ENCODE measurements around the gene CRIP3. TPM values are rescaled to one million over a fixed set of nuclear protein-coding genes. Genes with fewer than 3 reads are reported as not detected.

Gene CRIP3
- total and polyA plus RNA-seq, 2 donors (not counting 3 experiments of a cell fraction or from before 2014, with no cell fraction given) = not detected

DNA sequence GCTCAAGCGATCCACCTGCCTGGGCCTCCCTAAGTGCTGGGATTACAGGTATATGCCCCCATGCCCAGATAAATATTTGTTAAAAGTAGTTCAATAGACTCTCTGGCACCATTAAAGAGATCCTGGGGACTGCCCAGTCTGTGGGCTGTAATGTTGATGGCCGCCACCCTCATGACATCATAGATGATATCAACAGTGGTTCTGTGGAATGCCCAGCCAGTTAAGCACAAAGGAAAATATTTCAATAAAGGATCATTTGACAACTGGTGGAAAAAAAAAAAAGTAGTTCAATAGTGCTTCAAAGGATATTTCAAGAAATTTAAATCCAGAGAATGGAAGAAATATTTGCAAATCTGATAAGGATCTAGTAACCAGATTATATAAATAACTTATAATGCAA is 1.5 kb upstream of the CRIP3 start:
- H3K27me3 ChIP-seq (ENCODE audit: control insufficient read depth in 2 of 2, insufficient read depth in 2 of 2, low read length in 2 of 2) = peaks cover 13 to 16% of the 10 kb centered on the region in 2 experiments
- H2AFZ ChIP-seq (ENCODE audit: low read depth, low read length) = no peak overlapping the region
- dilution Hi-C loops (cut with MboI; ENCODE audit: extremely low pct_ligation_motif_present, low sequenced_read_pairs) = no loop called here
- H4K20me1 ChIP-seq (replicated peaks; ENCODE audit: control insufficient read depth, extremely low read depth, insufficient read depth, low read length) = no peaks in the 10 kb centered on the region
- H3K9me1 ChIP-seq (replicated peaks; ENCODE audit: control insufficient read depth, extremely low read depth, insufficient read depth, low read length) = no peaks in the 10 kb centered on the region
- CTCF ChIA-PET = no interaction called here
- FAIRE-seq (no peak), DNase-seq (ENCODE audit: low read depth, low spot score) (no peak)
- no peak overlapping the region for H3K4me2 ChIP-seq (ENCODE audit: insufficient read depth, low read length)
- no peaks in the 10 kb centered on the region for H3K9me3 ChIP-seq (replicated peaks; ENCODE audit: control insufficient read depth, insufficient read depth, low read length)
- peaks cover 8% of the 10 kb centered on the region for H3K4me1 ChIP-seq (ENCODE audit: control insufficient read depth, extremely low read depth, insufficient read depth, low read length)
- no peak overlapping the region for H3K9ac ChIP-seq (replicated peaks; ENCODE audit: extremely low read depth, insufficient read depth, low read length)
- no peak for TF ChIP-seq GATA2 (IDR thresholded peaks at IDR 0.05; ENCODE audit: insufficient read depth, insufficient read length, low read depth, low read length)
- TF ChIP-seq JUN (IDR thresholded peaks at IDR 0.05; ENCODE audit: borderline replicate concordance, insufficient read depth, insufficient read length, low read depth) = no peak
- TF ChIP-seq POLR2A (IDR thresholded peaks at IDR 0.05; ENCODE audit: low read depth, low read length) = no peak
- TF ChIP-seq, protein P1, sequence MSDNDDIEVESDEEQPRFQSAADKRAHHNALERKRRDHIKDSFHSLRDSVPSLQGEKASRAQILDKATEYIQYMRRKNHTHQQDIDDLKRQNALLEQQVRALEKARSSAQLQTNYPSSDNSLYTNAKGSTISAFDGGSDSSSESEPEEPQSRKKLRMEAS (IDR thresholded peaks at IDR 0.05; ENCODE audit: insufficient read depth, insufficient read length) = no peak
- TF ChIP-seq EZH2 (IDR thresholded peaks at IDR 0.05; ENCODE audit: borderline replicate concordance, low read depth, low read length, severe bottlenecking) = no peak
- no peak for TF ChIP-seq FOS (IDR thresholded peaks at IDR 0.05; ENCODE audit: borderline replicate concordance, insufficient read depth, low read length)
- no peak for TF ChIP-seq POLR2AphosphoS5 (IDR thresholded peaks at IDR 0.05; ENCODE audit: insufficient read depth, low read depth, low read length)
- TF ChIP-seq, protein P2, sequence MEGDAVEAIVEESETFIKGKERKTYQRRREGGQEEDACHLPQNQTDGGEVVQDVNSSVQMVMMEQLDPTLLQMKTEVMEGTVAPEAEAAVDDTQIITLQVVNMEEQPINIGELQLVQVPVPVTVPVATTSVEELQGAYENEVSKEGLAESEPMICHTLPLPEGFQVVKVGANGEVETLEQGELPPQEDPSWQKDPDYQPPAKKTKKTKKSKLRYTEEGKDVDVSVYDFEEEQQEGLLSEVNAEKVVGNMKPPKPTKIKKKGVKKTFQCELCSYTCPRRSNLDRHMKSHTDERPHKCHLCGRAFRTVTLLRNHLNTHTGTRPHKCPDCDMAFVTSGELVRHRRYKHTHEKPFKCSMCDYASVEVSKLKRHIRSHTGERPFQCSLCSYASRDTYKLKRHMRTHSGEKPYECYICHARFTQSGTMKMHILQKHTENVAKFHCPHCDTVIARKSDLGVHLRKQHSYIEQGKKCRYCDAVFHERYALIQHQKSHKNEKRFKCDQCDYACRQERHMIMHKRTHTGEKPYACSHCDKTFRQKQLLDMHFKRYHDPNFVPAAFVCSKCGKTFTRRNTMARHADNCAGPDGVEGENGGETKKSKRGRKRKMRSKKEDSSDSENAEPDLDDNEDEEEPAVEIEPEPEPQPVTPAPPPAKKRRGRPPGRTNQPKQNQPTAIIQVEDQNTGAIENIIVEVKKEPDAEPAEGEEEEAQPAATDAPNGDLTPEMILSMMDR (IDR thresholded peaks at IDR 0.05; ENCODE audit: extremely low read depth in 1 of 2, insufficient read depth in 1 of 2, low read depth in 1 of 2, low read length in 2 of 2) = no peak
- TF ChIP-seq MYC (IDR thresholded peaks at IDR 0.05; ENCODE audit: low read depth, low read length) = no peak
- intact Hi-C loops (cut with micrococcal nuclease) = no loop called here
- no peaks in the 10 kb centered on the region for H3K79me2 ChIP-seq (ENCODE audit: control insufficient read depth, insufficient read depth, low read length)
- no peak overlapping the region for H3K27ac ChIP-seq (ENCODE audit: insufficient read depth, low read depth, low read length)
- no peaks in the 10 kb centered on the region for H3K36me3 ChIP-seq (ENCODE audit: control insufficient read depth in 2 of 2, extremely low read depth in 1 of 2, insufficient read depth in 2 of 2, low read length in 2 of 2)
- POLR2A ChIA-PET = no interaction called here
- no TSS peak for BruUV-seq (replicated peaks)
- H3K4me3 ChIP-seq (replicated peaks in 1 of 3; ENCODE audit: insufficient read depth in 1 of 3, low read depth in 1 of 3, low read length in 3 of 3) = no peak overlapping the region
